Thyroid gland (tissue), 4 donors: Measurements from ENCODE around the gene FAIM2. TPM values are rescaled to one million over a fixed set of nuclear protein-coding genes. Genes with fewer than 3 reads are reported as not detected.

Experiments used
- DNase-seq, 2 donors: peaks; one replicate each; pipeline ENCODE4 v3.0.0-alpha.2; 2019
- H3K27ac ChIP-seq, 3 donors: fragments of 200-600 bp; sonication (generic); 1 replicate in 2 of 3; 2 replicates in 1 of 3; pipeline ENCODE4 v1.5.1; 2016 to 2019; ENCODE audit warnings: mild to moderate bottlenecking in 1 of 3, moderate library complexity in 1 of 3
- H3K27me3 ChIP-seq: fragments of 200-600 bp; sonication (generic); one replicate; pipeline ENCODE4 v1.5.1; 2019
- H3K36me3 ChIP-seq, 2 donors: fragments of 200-600 bp; sonication (generic); one replicate each; pipeline ENCODE4 v1.5.1; 2016 to 2019
- H3K4me1 ChIP-seq, 2 donors: fragments of 200-600 bp; sonication (generic); one replicate each; pipeline ENCODE4 v1.5.1; 2017 to 2019
- H3K4me3 ChIP-seq, 3 donors: fragments of 200-600 bp; sonication (generic); replicated peaks in 1 of 3; 1 replicate in 2 of 3; 2 replicates in 1 of 3; pipeline ENCODE4 v1.5.1; 2016; ENCODE audit warnings: mild to moderate bottlenecking in 1 of 3
- H3K9me3 ChIP-seq: fragments of 200-600 bp; sonication (generic); one replicate; pipeline ENCODE4 v1.5.1; 2017
- POLR2A ChIP-seq, 2 donors: fragments of 450-650 bp; IDR thresholded peaks; one replicate each; pipeline ENCODE4 v1.6.1; 2017; ENCODE audit warnings: antibody characterized with exemption in 2 of 2, mild to moderate bottlenecking in 2 of 2, moderate library complexity in 1 of 2
- WGBS, 2 donors: methylation state at CpG; one replicate each; pipeline ENCODE4 v1.1.5; 2017; 5-methylcytosine and 5-hydroxymethylcytosine counted together
- intact Hi-C: fragments of 100-400 bp; cut with DNase I; formaldehyde crosslinking; loops from one replicate; pipeline ENCODE4 v1.15.1; 2023
- total RNA-seq, 4 donors: library from RNA; depleted of rRNA; stranded (reverse); fragments of >200 nt; gene quantifications; one replicate each; pipeline ENCODE4 v1.2.3, GENCODE V29; 2016
- TF ChIP-seq, protein P1 (sequence below), 6 experiments: fragments of 200-600 bp in 3 of 6; fragments of 450-650 bp in 3 of 6; sonication (generic) in 3 of 6; IDR thresholded peaks; one replicate each; pipeline ENCODE4 v1.5.1; 2016 to 2019; ENCODE audit warnings: antibody characterized with exemption in 6 of 6, mild to moderate bottlenecking in 2 of 6, inconsistent platforms in 1 of 6, moderate library complexity in 1 of 6

Gene FAIM2
- total RNA-seq, 4 donors from 2014 or later, result 0.13 to 3.0 (median 0.33) TPM; not detected in 1

DNA sequence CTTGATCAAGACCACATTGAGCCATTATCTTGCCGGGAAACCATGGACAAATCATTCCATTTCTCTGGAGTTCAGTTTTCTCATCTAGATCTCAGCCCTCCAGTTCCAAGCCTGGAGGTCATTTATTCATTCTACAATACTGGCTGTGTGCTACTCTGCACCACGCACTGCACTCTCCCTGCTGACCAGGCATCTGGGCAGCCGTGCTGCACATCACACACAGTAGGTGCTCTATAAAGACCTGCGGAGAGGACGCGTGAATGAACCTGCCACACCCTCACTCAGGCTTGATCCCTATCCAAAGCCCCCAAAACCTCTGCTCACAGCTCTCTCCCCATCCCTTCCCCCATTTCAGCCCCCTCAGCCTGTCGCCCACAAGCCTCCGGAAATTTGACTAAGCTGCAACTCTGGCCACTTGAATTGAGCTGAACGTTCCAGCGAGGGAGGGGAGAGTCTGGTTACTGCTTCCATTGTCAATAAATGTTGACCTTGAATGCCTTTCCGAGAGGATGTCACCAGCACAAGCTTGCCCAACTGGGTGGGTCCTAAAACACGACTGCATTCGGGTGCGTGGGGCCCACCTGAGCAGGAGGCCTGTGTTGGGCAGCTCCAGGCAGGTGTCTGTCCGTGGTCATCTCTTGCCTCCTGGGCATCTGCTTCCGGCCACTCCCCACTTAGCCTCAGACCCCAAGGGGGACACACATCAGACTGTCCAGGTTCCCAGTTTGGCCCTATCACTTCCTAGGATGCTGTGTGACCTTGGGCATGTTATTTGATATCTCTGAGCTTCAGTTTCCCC lies 17.8 kb downstream of the FAIM2 start:
- Histone ChIP-seq H3K27me3 (no peaks in the 10 kb centered on the region), H3K27ac (no peak overlapping the region), H3K9me3 (no peaks in the 10 kb centered on the region), H3K36me3 (no peaks in the 10 kb centered on the region), H3K4me1 (peaks cover 0 to 6% of the 10 kb centered on the region in 2 donors), H3K4me3 (no peak overlapping the region)
- TF ChIP-seq, protein P1, sequence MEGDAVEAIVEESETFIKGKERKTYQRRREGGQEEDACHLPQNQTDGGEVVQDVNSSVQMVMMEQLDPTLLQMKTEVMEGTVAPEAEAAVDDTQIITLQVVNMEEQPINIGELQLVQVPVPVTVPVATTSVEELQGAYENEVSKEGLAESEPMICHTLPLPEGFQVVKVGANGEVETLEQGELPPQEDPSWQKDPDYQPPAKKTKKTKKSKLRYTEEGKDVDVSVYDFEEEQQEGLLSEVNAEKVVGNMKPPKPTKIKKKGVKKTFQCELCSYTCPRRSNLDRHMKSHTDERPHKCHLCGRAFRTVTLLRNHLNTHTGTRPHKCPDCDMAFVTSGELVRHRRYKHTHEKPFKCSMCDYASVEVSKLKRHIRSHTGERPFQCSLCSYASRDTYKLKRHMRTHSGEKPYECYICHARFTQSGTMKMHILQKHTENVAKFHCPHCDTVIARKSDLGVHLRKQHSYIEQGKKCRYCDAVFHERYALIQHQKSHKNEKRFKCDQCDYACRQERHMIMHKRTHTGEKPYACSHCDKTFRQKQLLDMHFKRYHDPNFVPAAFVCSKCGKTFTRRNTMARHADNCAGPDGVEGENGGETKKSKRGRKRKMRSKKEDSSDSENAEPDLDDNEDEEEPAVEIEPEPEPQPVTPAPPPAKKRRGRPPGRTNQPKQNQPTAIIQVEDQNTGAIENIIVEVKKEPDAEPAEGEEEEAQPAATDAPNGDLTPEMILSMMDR (IDR thresholded peaks at IDR 0.05), result no peak
- no peak for TF ChIP-seq POLR2A (IDR thresholded peaks at IDR 0.05)
- 62 to 64% methylated on average over 13 to 15 of the region's 16 CpGs for WGBS, 2 donors
- intact Hi-C loops, result no loop called here
- no peak for DNase-seq

- Histone ChIP-seq H3K36me3 (no peaks in the 10 kb centered on the region), H3K4me3 (no peak overlapping the region), H3K9me3 (no peaks in the 10 kb centered on the region), H3K4me1 (peaks cover 0 to 6% of the 10 kb centered on the region in 2 donors), H3K27me3 (no peaks in the 10 kb centered on the region), H3K27ac (no peak overlapping the region)
- intact Hi-C loops, result no loop called here
- 36 to 55% methylated on average over 6 of the region's 6 CpGs for WGBS, 2 donors
- TF ChIP-seq, protein P1 (IDR thresholded peaks at IDR 0.05), result no peak
- no peak for TF ChIP-seq POLR2A (IDR thresholded peaks at IDR 0.05)
- peak in 1 of 2 donors; percentile 32 for DNase-seq
Observed at GRCh38 chr12:49885118-49885517, 18.6 kb downstream of the FAIM2 start.

DNA sequence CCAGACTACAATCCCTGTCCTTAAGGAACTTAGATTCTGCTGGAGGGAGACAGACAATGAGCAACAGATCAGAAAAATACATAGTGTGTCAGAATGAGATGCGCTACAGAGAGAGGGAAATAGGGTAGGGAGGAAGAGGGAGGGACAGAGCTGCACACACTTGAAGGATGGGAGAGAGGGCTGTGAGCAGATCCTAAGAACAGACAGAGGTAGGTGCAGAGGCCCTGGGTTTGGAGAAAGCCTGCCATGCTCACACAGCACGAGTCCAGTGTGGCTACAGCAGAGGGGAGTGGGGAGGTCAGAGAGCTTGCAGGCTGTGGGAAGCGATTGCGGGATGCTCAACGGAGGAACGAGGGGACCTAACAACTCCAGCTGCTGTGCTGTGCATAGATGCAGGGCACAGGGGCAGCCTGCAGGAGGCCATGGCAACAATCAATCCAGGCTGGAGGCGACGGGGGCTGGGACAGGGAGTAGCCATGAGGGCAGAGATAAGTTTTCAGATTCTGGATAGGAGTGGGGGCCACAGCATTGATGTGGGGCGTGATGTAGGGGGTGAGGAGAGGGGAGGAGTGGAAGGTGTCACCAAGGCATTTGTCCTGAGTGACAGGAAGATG lies 20.7 kb downstream of the FAIM2 start:
- no peak overlapping the region for H3K27ac ChIP-seq
- H3K27me3 ChIP-seq, result no peaks in the 10 kb centered on the region
- H3K9me3 ChIP-seq, result no peaks in the 10 kb centered on the region
- DNase-seq, result no peak
- no peaks in the 10 kb centered on the region for H3K36me3 ChIP-seq
- peaks cover 0 to 6% of the 10 kb centered on the region in 2 donors for H3K4me1 ChIP-seq
- no peak overlapping the region for H3K4me3 ChIP-seq
- WGBS, 2 donors, result 76 to 80% methylated on average over 9 of the region's 9 CpGs
- TF ChIP-seq, protein P1 (IDR thresholded peaks at IDR 0.05), result no peak
- TF ChIP-seq POLR2A (IDR thresholded peaks at IDR 0.05), result no peak
- intact Hi-C loops, result no loop called here

DNA sequence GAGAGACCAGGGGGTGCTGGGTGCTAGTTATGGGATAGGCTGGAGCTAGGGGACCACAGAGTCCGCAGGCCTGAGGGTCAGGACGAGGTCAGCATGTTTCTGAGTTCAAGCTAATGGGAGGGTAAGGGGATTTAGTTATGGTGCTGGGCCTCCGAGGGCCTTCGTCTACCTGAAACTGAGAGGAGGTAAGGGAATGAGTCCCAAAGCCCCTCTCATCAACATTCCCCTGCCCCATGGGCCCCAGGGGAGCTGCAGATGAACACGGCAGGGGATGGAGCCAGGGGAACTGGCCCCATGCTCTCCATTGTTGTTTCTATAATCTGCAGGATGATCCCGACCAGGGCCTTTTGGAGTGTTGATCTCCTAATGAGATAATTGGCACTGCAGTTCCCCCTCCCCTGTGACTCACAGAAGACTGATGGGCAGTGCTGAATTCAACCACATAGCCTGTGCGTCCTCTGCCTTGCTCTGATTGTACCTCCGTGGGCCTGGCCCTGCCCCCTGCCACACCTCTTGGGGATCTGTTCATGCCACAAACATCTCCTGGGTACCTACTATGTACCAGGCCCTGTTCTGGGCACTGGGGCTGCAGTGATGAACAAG lies 21.4 kb downstream of the FAIM2 start:
- Histone ChIP-seq H3K4me3 (no peak overlapping the region), H3K4me1 (peaks cover 0 to 6% of the 10 kb centered on the region in 2 donors), H3K9me3 (no peaks in the 10 kb centered on the region), H3K27ac (no peak overlapping the region), H3K36me3 (no peaks in the 10 kb centered on the region), H3K27me3 (no peaks in the 10 kb centered on the region)
- intact Hi-C loops, result no loop called here
- TF ChIP-seq POLR2A (IDR thresholded peaks at IDR 0.05), result no peak
- TF ChIP-seq, protein P1 (IDR thresholded peaks at IDR 0.05), result no peak
- no peak for DNase-seq
- 81 to 83% methylated on average over 8 of the region's 8 CpGs for whole genome bisulfite sequencing, 2 donors
